Prostate gland (tissue), 2 donors: Measurements from ENCODE around the gene STK17B.

Source experiments
- CTCF ChIP-seq, 4 experiments: fragments of 200-600 bp in 2 of 4; fragments of 450-650 bp in 2 of 4; sonication (generic) in 2 of 4; IDR thresholded peaks; 1 replicate in 3 of 4; 2 replicates in 1 of 4; pipeline ENCODE4 v1.5.1; 2016 to 2019; ENCODE audit warnings: antibody characterized with exemption in 4 of 4, mild to moderate bottlenecking in 2 of 4, moderate library complexity in 2 of 4
- POLR2AphosphoS5 ChIP-seq: sonication (generic); formaldehyde crosslinking; IDR thresholded peaks from one replicate; pipeline ENCODE4 v1.6.1; 2017; ENCODE audit warnings: antibody characterized with exemption

GRCh38 chr2:196208915-196209314 is 37.5 kb upstream of the STK17B start:
- TF ChIP-seq CTCF (IDR thresholded peaks at IDR 0.05) (no peak), POLR2AphosphoS5 (no peak)
